Smooth muscle cell (in vitro differentiated cells): ENCODE measurements around the gene SEMA3D. TPM values are rescaled to one million over a fixed set of nuclear protein-coding genes. Genes with fewer than 3 reads are reported as not detected.

Source experiments
- DNase-seq: peaks from one replicate; lab custom pipeline; 2025; ENCODE audit not compliant: unreplicated experiment; lab: John Stamatoyannopoulos, UW
- H2AFZ ChIP-seq: fragments of 200-600 bp; sonication (generic); 2 replicates; pipeline ENCODE4 v1.6.0; 2016; ENCODE audit warnings: antibody characterized with exemption, low read depth, mild to moderate bottlenecking
- H3F3A ChIP-seq: fragments of 200-600 bp; sonication (generic); 2 replicates; pipeline ENCODE4 v1.6.0; 2017; ENCODE audit warnings: antibody characterized with exemption, low read depth
- H3K27ac ChIP-seq: fragments of 200-600 bp; sonication (generic); 2 replicates; pipeline ENCODE4 v1.5.1; 2016; ENCODE audit warnings: low read depth, mild to moderate bottlenecking
- H3K27me3 ChIP-seq: fragments of 200-600 bp; sonication (generic); 2 replicates; pipeline ENCODE4 v1.6.1; 2016; ENCODE audit warnings: low read depth, mild to moderate bottlenecking
- H3K36me3 ChIP-seq: fragments of 200-600 bp; sonication (generic); 2 replicates; pipeline ENCODE4 v1.5.1; 2016; ENCODE audit warnings: low read depth
- H3K4me1 ChIP-seq: fragments of 200-600 bp; sonication (generic); 2 replicates; pipeline ENCODE4 v1.5.1; 2016; ENCODE audit warnings: low read depth
- H3K4me2 ChIP-seq: fragments of 200-600 bp; sonication (generic); 2 replicates; pipeline ENCODE4 v1.6.0; 2016; ENCODE audit warnings: mild to moderate bottlenecking
- H3K4me3 ChIP-seq: fragments of 200-600 bp; sonication (generic); 2 replicates; pipeline ENCODE4 v1.5.1; 2016; ENCODE audit warnings: mild to moderate bottlenecking
- H3K79me2 ChIP-seq: fragments of 200-600 bp; sonication (generic); 2 replicates; pipeline ENCODE4 v1.6.0; 2016; ENCODE audit warnings: low read depth, mild to moderate bottlenecking
- H3K9ac ChIP-seq: fragments of 200-600 bp; sonication (generic); 2 replicates; pipeline ENCODE4 v1.6.0; 2016; ENCODE audit warnings: low read depth
- H3K9me3 ChIP-seq: fragments of 200-600 bp; sonication (generic); replicated peaks from 2 replicates; pipeline ENCODE4 v1.5.1; 2016; ENCODE audit warnings: low read depth
- H4K20me1 ChIP-seq: fragments of 200-600 bp; sonication (generic); 2 replicates; pipeline ENCODE4 v1.6.0; 2016; ENCODE audit warnings: low read depth
- CTCF ChIP-seq: fragments of 200-600 bp; sonication (generic); IDR thresholded peaks from 2 replicates; pipeline ENCODE4 v1.5.1; 2017; ENCODE audit warnings: borderline replicate concordance, mild to moderate bottlenecking, antibody characterized with exemption; ENCODE audit not compliant: insufficient read depth, poor library complexity, severe bottlenecking
- WGBS: methylation state at CpG from one replicate; pipeline ENCODE4 v1.1.7; 2016; ENCODE audit warnings: low lambda C conversion rate; 5-methylcytosine and 5-hydroxymethylcytosine counted together
- polyA plus RNA-seq: library from polyadenylated mRNA; unstranded; fragments of >200 nt; fragmentation: Nextera tagmentation; extraction: Ambion mirVana; gene quantifications from 2 replicates; pipeline ENCODE4 v1.2.1, GENCODE V29; 2016
- total RNA-seq: library from RNA; depleted of rRNA; stranded (reverse); fragments of >200 nt; gene quantifications from 2 replicates; pipeline ENCODE4 v1.2.3, GENCODE V29; 2014

SEMA3D gene
- total and polyA plus RNA-seq, 2 experiments from 2014 or later: 9.8 to 106 TPM

GRCh38 chr7:85130702-85131101 is 56.2 kb downstream of the SEMA3D start:
- Histone ChIP-seq H3K79me2 (no peaks in the 10 kb centered on the region), H3K4me3 (no peak overlapping the region), H3K4me1 (peaks cover under 1% of the 10 kb centered on the region), H3K27ac (no peak overlapping the region), H3K4me2 (no peak overlapping the region), H4K20me1 (no peaks in the 10 kb centered on the region), H3K27me3 (no peaks in the 10 kb centered on the region), H3F3A (no peaks in the 10 kb centered on the region), H3K9ac (no peak overlapping the region), H3K9me3 (no peaks in the 10 kb centered on the region), H2AFZ (no peak overlapping the region), H3K36me3 (no peaks in the 10 kb centered on the region)
- DNase-seq: no peak
- TF ChIP-seq CTCF: no peak
- 97% methylated on average over 4 of the region's 4 CpGs for WGBS

- Histone ChIP-seq H3K79me2 (no peaks in the 10 kb centered on the region), H3K4me1 (no peaks in the 10 kb centered on the region), H3K36me3 (no peaks in the 10 kb centered on the region), H2AFZ (no peak overlapping the region), H3K9me3 (no peaks in the 10 kb centered on the region), H3K27ac (no peak overlapping the region), H4K20me1 (no peaks in the 10 kb centered on the region), H3K4me3 (no peak overlapping the region), H3K27me3 (no peaks in the 10 kb centered on the region), H3K9ac (no peak overlapping the region), H3K4me2 (no peak overlapping the region), H3F3A (no peaks in the 10 kb centered on the region)
- no peak for TF ChIP-seq CTCF
- DNase-seq: no peak
- 80% methylated on average over 2 of the region's 2 CpGs for WGBS
These were observed 60.5 kb downstream of the SEMA3D start for GRCh38 chr7:85126383-85126782.

- no peak overlapping the region for H3K27ac ChIP-seq
- no peaks in the 10 kb centered on the region for H3K36me3 ChIP-seq
- 59% methylated on average over 2 of the region's 2 CpGs for WGBS
- no peak overlapping the region for H2AFZ ChIP-seq
- no peak overlapping the region for H3K4me2 ChIP-seq
- H3K4me3 ChIP-seq: no peak overlapping the region
- no peaks in the 10 kb centered on the region for H3K4me1 ChIP-seq
- no peaks in the 10 kb centered on the region for H3K79me2 ChIP-seq
- no peak for DNase-seq
- H4K20me1 ChIP-seq: no peaks in the 10 kb centered on the region
- no peaks in the 10 kb centered on the region for H3F3A ChIP-seq
- no peak for TF ChIP-seq CTCF
- H3K27me3 ChIP-seq: no peaks in the 10 kb centered on the region
- no peak overlapping the region for H3K9ac ChIP-seq
- no peaks in the 10 kb centered on the region for H3K9me3 ChIP-seq
These were observed 61.2 kb downstream of the SEMA3D start for GRCh38 chr7:85125651-85126131.

GRCh38 chr7:85125176-85125575 is 61.7 kb downstream of the SEMA3D start:
- H3K9ac ChIP-seq: no peak overlapping the region
- H4K20me1 ChIP-seq: no peaks in the 10 kb centered on the region
- H3K27ac ChIP-seq: no peak overlapping the region
- no peaks in the 10 kb centered on the region for H3K36me3 ChIP-seq
- H3K4me1 ChIP-seq: no peaks in the 10 kb centered on the region
- 84% methylated on average over 4 of the region's 4 CpGs for WGBS
- no peak overlapping the region for H3K4me3 ChIP-seq
- DNase-seq: no peak
- H3K79me2 ChIP-seq: no peaks in the 10 kb centered on the region
- no peak overlapping the region for H3K4me2 ChIP-seq
- no peaks in the 10 kb centered on the region for H3K9me3 ChIP-seq
- TF ChIP-seq CTCF: no peak
- no peaks in the 10 kb centered on the region for H3F3A ChIP-seq
- H2AFZ ChIP-seq: no peak overlapping the region
- no peaks in the 10 kb centered on the region for H3K27me3 ChIP-seq
